GM18520 (cell line): ENCODE measurements around the gene MAP2K3.

ENCODE experiments used
- ATAC-seq: cut with Tn5 transposase; IDR thresholded peaks from one replicate; pipeline ENCODE4 v1.9.1; 2021; ENCODE audit not compliant: unreplicated experiment

Gene MAP2K3

GRCh38 chr17:21282231-21282630, 2.3 kb upstream of the MAP2K3 start:
- no peak for ATAC-seq

- ATAC-seq: no peak
Observed at GRCh38 chr17:21282850-21283249, 1.7 kb upstream of the MAP2K3 start.

- no peak for ATAC-seq
Observed at GRCh38 chr17:21283482-21284318, 811 bp upstream of the MAP2K3 start.

- ATAC-seq: no peak
Observed at GRCh38 chr17:21285164-21286065, 904 bp downstream of the MAP2K3 start.

GRCh38 chr17:21286066-21286770, 1.7 kb downstream of the MAP2K3 start:
- no peak for ATAC-seq

- no peak for ATAC-seq
Observed at GRCh38 chr17:21286909-21287702, 2.6 kb downstream of the MAP2K3 start.

- peak; percentile 33 for ATAC-seq
Observed at GRCh38 chr17:21287703-21288449, 3.4 kb downstream of the MAP2K3 start.

- peak; percentile 16 for ATAC-seq
Observed at GRCh38 chr17:21288571-21289017, 4.1 kb downstream of the MAP2K3 start.

- ATAC-seq: no peak
Observed at GRCh38 chr17:21289175-21289901, 4.8 kb downstream of the MAP2K3 start.

GRCh38 chr17:21289902-21290571, 5.5 kb downstream of the MAP2K3 start:
- ATAC-seq: no peak

GRCh38 chr17:21291357-21291756, 6.8 kb downstream of the MAP2K3 start:
- ATAC-seq: no peak

- no peak for ATAC-seq
Observed at GRCh38 chr17:21291862-21292261, 7.4 kb downstream of the MAP2K3 start.

GRCh38 chr17:21292867-21293830, 8.6 kb downstream of the MAP2K3 start:
- ATAC-seq: no peak

GRCh38 chr17:21293831-21294210, 9.3 kb downstream of the MAP2K3 start:
- ATAC-seq: no peak

- no peak for ATAC-seq
Observed at GRCh38 chr17:21294321-21295035, 10.0 kb downstream of the MAP2K3 start.

- no peak for ATAC-seq
Observed at GRCh38 chr17:21295036-21295952, 10.8 kb downstream of the MAP2K3 start.
